Dendritic cell treated with granulocyte-macrophage colony-stimulating factor and Interleukin-4, amounts not matched to agents 40 ng/mL and 50 ng/mL, for 4 days (primary cell): ENCODE measurements around the gene PLA2G3.

Experiments
- H3K27ac Mint-ChIP-seq: one replicate; pipeline ENCODE4 v1.8.0; 2022; ENCODE audit warnings: mild to moderate bottlenecking, mixed read lengths
- H3K27me3 Mint-ChIP-seq: one replicate; pipeline ENCODE4 v1.8.0; 2022; ENCODE audit warnings: mild to moderate bottlenecking, mixed read lengths
- H3K36me3 Mint-ChIP-seq: one replicate; pipeline ENCODE4 v1.8.0; 2022; ENCODE audit warnings: low read depth, mixed read lengths
- H3K4me1 Mint-ChIP-seq: one replicate; pipeline ENCODE4 v1.8.0; 2022; ENCODE audit warnings: low read depth, mixed read lengths
- H3K4me3 Mint-ChIP-seq: one replicate; pipeline ENCODE4 v1.8.0; 2022; ENCODE audit warnings: mild to moderate bottlenecking, moderate library complexity, mixed read lengths
- H3K9me3 Mint-ChIP-seq: one replicate; pipeline ENCODE4 v1.8.0; 2022; ENCODE audit warnings: mixed read lengths
- intact Hi-C: fragments of 100-400 bp; cut with micrococcal nuclease; formaldehyde crosslinking; loops from one replicate; pipeline ENCODE4 v1.15.0; 2022

The PLA2G3 gene

GRCh38 chr22:31160328-31160978 is 20.1 kb upstream of the PLA2G3 start:
- H3K4me1 Mint-ChIP-seq: peaks cover 39% of the 10 kb centered on the region
- H3K27me3 Mint-ChIP-seq: peaks cover 7% of the 10 kb centered on the region

GRCh38 chr22:31155422-31155821 is 15.1 kb upstream of the PLA2G3 start:
- Mint-ChIP-seq H3K9me3 (no peaks in the 10 kb centered on the region), H3K4me1 (peaks cover 9% of the 10 kb centered on the region), H3K27me3 (peaks cover 8% of the 10 kb centered on the region), H3K27ac (no peak overlapping the region), H3K4me3 (no peak overlapping the region), H3K36me3 (peaks cover 7% of the 10 kb centered on the region)
- intact Hi-C loops: no loop called here

More at GRCh38 chr22:31160328-31160978, 20.1 kb upstream of the PLA2G3 start:
- peak overlapping the region; percentile 91 for H3K4me3 Mint-ChIP-seq
- peak overlapping the region; percentile 93 for H3K27ac Mint-ChIP-seq
- intact Hi-C loops: loop anchor here (5.0 kb wide), 1 partner anchor 73 kb away; no protein-coding TSS in a partner anchor
- H3K36me3 Mint-ChIP-seq: peaks cover 29% of the 10 kb centered on the region
- no peaks in the 10 kb centered on the region for H3K9me3 Mint-ChIP-seq

GRCh38 chr22:31154975-31155374 is 14.7 kb upstream of the PLA2G3 start:
- peaks cover 3% of the 10 kb centered on the region for H3K36me3 Mint-ChIP-seq
- H3K4me1 Mint-ChIP-seq: peaks cover 9% of the 10 kb centered on the region
- H3K9me3 Mint-ChIP-seq: no peaks in the 10 kb centered on the region
- H3K27me3 Mint-ChIP-seq: peaks cover 10% of the 10 kb centered on the region
- H3K27ac Mint-ChIP-seq: no peak overlapping the region
- H3K4me3 Mint-ChIP-seq: no peak overlapping the region
- intact Hi-C loops: no loop called here

GRCh38 chr22:31153357-31153756 is 13.0 kb upstream of the PLA2G3 start:
- Mint-ChIP-seq H3K9me3 (no peaks in the 10 kb centered on the region), H3K4me3 (no peak overlapping the region), H3K27ac (no peak overlapping the region), H3K27me3 (peaks cover 8% of the 10 kb centered on the region), H3K36me3 (no peaks in the 10 kb centered on the region), H3K4me1 (peaks cover 7% of the 10 kb centered on the region)
- intact Hi-C loops: no loop called here

- Mint-ChIP-seq H3K27ac (no peak overlapping the region), H3K9me3 (peaks cover 10% of the 10 kb centered on the region), H3K27me3 (peaks cover 4% of the 10 kb centered on the region), H3K36me3 (no peaks in the 10 kb centered on the region), H3K4me3 (no peak overlapping the region), H3K4me1 (peaks cover 7% of the 10 kb centered on the region)
- intact Hi-C loops: no loop called here
Observed at GRCh38 chr22:31151872-31152271, 11.6 kb upstream of the PLA2G3 start.

GRCh38 chr22:31150615-31151014 is 10.3 kb upstream of the PLA2G3 start:
- intact Hi-C loops: no loop called here

GRCh38 chr22:31148953-31149627 is 8.8 kb upstream of the PLA2G3 start:
- H3K27ac Mint-ChIP-seq: no peak overlapping the region
- no peak overlapping the region for H3K4me3 Mint-ChIP-seq
- intact Hi-C loops: loop anchor here (2.0 to 5.0 kb wide), 4 partner anchors 42 to 387 kb away; partner anchors contain the start of gene SELENOM
- H3K36me3 Mint-ChIP-seq: no peaks in the 10 kb centered on the region
- H3K9me3 Mint-ChIP-seq: peaks cover 10% of the 10 kb centered on the region
- peaks cover 7% of the 10 kb centered on the region for H3K4me1 Mint-ChIP-seq
- peaks cover 5% of the 10 kb centered on the region for H3K27me3 Mint-ChIP-seq

More at GRCh38 chr22:31150615-31151014, 10.3 kb upstream of the PLA2G3 start:
- Mint-ChIP-seq H3K4me3 (no peak overlapping the region), H3K27ac (no peak overlapping the region), H3K27me3 (peaks cover 4% of the 10 kb centered on the region), H3K4me1 (peaks cover 7% of the 10 kb centered on the region), H3K9me3 (peaks cover 10% of the 10 kb centered on the region), H3K36me3 (no peaks in the 10 kb centered on the region)

GRCh38 chr22:31148488-31148887 is 8.2 kb upstream of the PLA2G3 start:
- Mint-ChIP-seq H3K9me3 (peaks cover 10% of the 10 kb centered on the region), H3K4me3 (no peak overlapping the region), H3K27ac (no peak overlapping the region), H3K36me3 (no peaks in the 10 kb centered on the region), H3K27me3 (peaks cover 5% of the 10 kb centered on the region), H3K4me1 (peaks cover 7% of the 10 kb centered on the region)
- intact Hi-C loops: loop anchor here (2.0 to 5.0 kb wide), 4 partner anchors 41 to 386 kb away; partner anchors contain the start of gene SELENOM

- Mint-ChIP-seq H3K36me3 (no peaks in the 10 kb centered on the region), H3K4me1 (peaks cover 6% of the 10 kb centered on the region), H3K27me3 (peaks cover 9% of the 10 kb centered on the region), H3K4me3 (no peak overlapping the region), H3K27ac (no peak overlapping the region), H3K9me3 (peaks cover 10% of the 10 kb centered on the region)
- intact Hi-C loops: no loop called here
Observed at GRCh38 chr22:31144223-31144622, 3.9 kb upstream of the PLA2G3 start.

GRCh38 chr22:31143537-31143936 is 3.2 kb upstream of the PLA2G3 start:
- no peak overlapping the region for H3K27ac Mint-ChIP-seq
- no peak overlapping the region for H3K4me3 Mint-ChIP-seq
- no peaks in the 10 kb centered on the region for H3K4me1 Mint-ChIP-seq
- no peaks in the 10 kb centered on the region for H3K36me3 Mint-ChIP-seq
- H3K9me3 Mint-ChIP-seq: peaks cover 10% of the 10 kb centered on the region
- intact Hi-C loops: no loop called here
- H3K27me3 Mint-ChIP-seq: peaks cover 9% of the 10 kb centered on the region

GRCh38 chr22:31143038-31143437 is 2.7 kb upstream of the PLA2G3 start:
- no peaks in the 10 kb centered on the region for H3K36me3 Mint-ChIP-seq
- no peak overlapping the region for H3K4me3 Mint-ChIP-seq
- peaks cover 9% of the 10 kb centered on the region for H3K27me3 Mint-ChIP-seq
- no peaks in the 10 kb centered on the region for H3K4me1 Mint-ChIP-seq
- no peak overlapping the region for H3K27ac Mint-ChIP-seq
- H3K9me3 Mint-ChIP-seq: peaks cover 10% of the 10 kb centered on the region
- intact Hi-C loops: no loop called here

- H3K4me3 Mint-ChIP-seq: no peak overlapping the region
- intact Hi-C loops: no loop called here
- no peak overlapping the region for H3K27ac Mint-ChIP-seq
Observed at GRCh38 chr22:31142285-31142684, 2.0 kb upstream of the PLA2G3 start.

GRCh38 chr22:31141551-31141950 is 1.2 kb upstream of the PLA2G3 start:
- Mint-ChIP-seq H3K27me3 (peaks cover 9% of the 10 kb centered on the region), H3K27ac (no peak overlapping the region), H3K9me3 (no peaks in the 10 kb centered on the region), H3K4me1 (no peaks in the 10 kb centered on the region), H3K36me3 (no peaks in the 10 kb centered on the region), H3K4me3 (no peak overlapping the region)
- intact Hi-C loops: no loop called here

More at GRCh38 chr22:31142285-31142684, 2.0 kb upstream of the PLA2G3 start:
- Mint-ChIP-seq H3K9me3 (peaks cover 4% of the 10 kb centered on the region), H3K4me1 (no peaks in the 10 kb centered on the region), H3K36me3 (no peaks in the 10 kb centered on the region), H3K27me3 (peaks cover 9% of the 10 kb centered on the region)

- H3K4me3 Mint-ChIP-seq: no peak overlapping the region
- H3K36me3 Mint-ChIP-seq: no peaks in the 10 kb centered on the region
- intact Hi-C loops: no loop called here
- H3K4me1 Mint-ChIP-seq: no peaks in the 10 kb centered on the region
- no peak overlapping the region for H3K27ac Mint-ChIP-seq
- H3K27me3 Mint-ChIP-seq: peaks cover 9% of the 10 kb centered on the region
- H3K9me3 Mint-ChIP-seq: no peaks in the 10 kb centered on the region
Observed at GRCh38 chr22:31140746-31141145, 438 bp upstream of the PLA2G3 start.
